HCT116 (cell line): ENCODE measurements around the gene ABCC1. TPM values are rescaled to one million over a fixed set of nuclear protein-coding genes. Genes with fewer than 3 reads are reported as not detected.

Experiments used
- ATAC-seq: fragments of 200-7000 bp; cut with Tn5 transposase; 2 replicates; pipeline ENCODE4 v1.9.1; 2020; ENCODE audit warnings: mild to moderate bottlenecking, moderate library complexity
- BruUV-seq: library from RNA; stranded (reverse); fragments of 400-500 nt; replicated peaks from 2 replicates; lab custom pipeline; 2021; lab: Mats Ljungman, UMichigan
- CTCF ChIA-PET: fragments of 300-600 bp; sonication (Branson Sonifier 250); formaldehyde crosslinking; loops from one replicate; lab custom pipeline; 2021; ENCODE audit warnings: antibody characterized with exemption; lab: Charles Lee
- POLR2A ChIA-PET: fragments of 300-600, 350-600 bp; sonication (Branson Sonifier 250); formaldehyde crosslinking; loops from one replicate; lab custom pipeline; 2021; ENCODE audit warnings: antibody characterized with exemption; lab: Charles Lee
- RAD21 ChIA-PET, 2 experiments: fragments of 300-600 bp; sonication (Branson Sonifier 250); formaldehyde crosslinking; loops; one replicate each; lab custom pipeline; 2023; ENCODE audit warnings: low total read pairs in 2 of 2; ENCODE audit not compliant: uncharacterized antibody in 2 of 2, unreplicated experiment in 2 of 2, low non-redundant PET in 1 of 2; lab: Charles Lee
- DNase-seq: peaks from one replicate; pipeline ENCODE4 v3.0.0-alpha.2; 2010; ENCODE audit warnings: low read depth, low spot score
- H2AFZ ChIP-seq: fragments of 200-600 bp; shearing (Covaris generic), sonication (generic); 2 replicates; pipeline ENCODE4 v1.6.1; 2017; ENCODE audit warnings: low read depth, mixed run types, mixed read lengths, antibody characterized with exemption, low read length; ENCODE audit not compliant: poor library complexity, severe bottlenecking
- H3K27ac ChIP-seq: 2 replicates; pipeline ENCODE4 v1.5.1; 2012; ENCODE audit warnings: low read depth, low read length
- H3K27me3 ChIP-seq: fragments of 200-600 bp; sonication (generic); 2 replicates; pipeline ENCODE4 v1.6.1; 2016; ENCODE audit warnings: mixed run types, low read length, mixed read lengths; ENCODE audit not compliant: insufficient read depth
- H3K36me3 ChIP-seq, 2 experiments: fragments of 200-500 bp in 1 of 2; fragments of 200-600 bp in 1 of 2; sonication (Bioruptor generic) in 1 of 2; sonication (generic) in 1 of 2; 2 replicates each; pipeline versions ENCODE4 v1.5.1 to v1.6.1; 2014 to 2016; ENCODE audit warnings: low read length in 2 of 2, inconsistent platforms in 1 of 2, mixed read lengths in 1 of 2, mixed run types in 1 of 2; ENCODE audit not compliant: insufficient read depth in 2 of 2, control insufficient read depth in 1 of 2
- H3K4me1 ChIP-seq, 2 experiments: fragments of 200-600 bp in 1 of 2; sonication (generic) in 1 of 2; 2 replicates each; pipeline versions ENCODE4 v1.5.1 to v1.6.1; 2012 to 2017; ENCODE audit warnings: low read length in 2 of 2, inconsistent platforms in 1 of 2, mild to moderate bottlenecking in 1 of 2, mixed read lengths in 1 of 2, mixed run types in 1 of 2, moderate library complexity in 1 of 2; ENCODE audit not compliant: insufficient read depth in 2 of 2, control insufficient read depth in 1 of 2
- H3K4me2 ChIP-seq: fragments of 200-600 bp; sonication (generic); 2 replicates; pipeline ENCODE4 v1.6.1; 2017; ENCODE audit warnings: mixed run types, low read length, mixed read lengths
- H3K4me3 ChIP-seq, 2 experiments: fragments of 200-600 bp in 1 of 2; sonication (generic) in 1 of 2; replicated peaks in 1 of 2; 2 replicates each; pipeline ENCODE4 v1.5.1; 2011 to 2016; ENCODE audit warnings: low read length in 2 of 2, control low read depth in 1 of 2, low read depth in 1 of 2, mild to moderate bottlenecking in 1 of 2, mixed read lengths in 1 of 2, mixed run types in 1 of 2
- H3K79me2 ChIP-seq: fragments of 200-600 bp; sonication (generic); 2 replicates; pipeline ENCODE4 v1.6.1; 2017; ENCODE audit warnings: mild to moderate bottlenecking, mixed run types, low read length, moderate library complexity, mixed read lengths; ENCODE audit not compliant: insufficient read depth
- H3K9ac ChIP-seq: fragments of 200-600 bp; sonication (generic); 2 replicates; pipeline ENCODE4 v1.6.1; 2016; ENCODE audit warnings: low read length, mixed read lengths
- H3K9me2 ChIP-seq: fragments of 200-600 bp; sonication (generic), shearing (Covaris generic); 2 replicates; pipeline ENCODE4 v1.6.1; 2017; ENCODE audit warnings: mixed run types, mild to moderate bottlenecking, moderate library complexity; ENCODE audit not compliant: insufficient read depth
- H3K9me3 ChIP-seq, 2 experiments: fragments of 200-500 bp in 1 of 2; fragments of 200-600 bp in 1 of 2; sonication (Bioruptor generic) in 1 of 2; sonication (generic) in 1 of 2; 2 replicates each; pipeline ENCODE4 v1.6.1; 2014 to 2017; ENCODE audit warnings: low read length in 2 of 2, mixed read lengths in 2 of 2, inconsistent platforms in 1 of 2, low read depth in 1 of 2, mild to moderate bottlenecking in 1 of 2, mixed run types in 1 of 2, moderate library complexity in 1 of 2; ENCODE audit not compliant: control insufficient read depth in 1 of 2, insufficient read depth in 1 of 2
- H4K20me1 ChIP-seq: fragments of 200-600 bp; sonication (generic), shearing (Covaris generic); 2 replicates; pipeline ENCODE4 v1.6.1; 2017; ENCODE audit warnings: mixed run types, mild to moderate bottlenecking, moderate library complexity; ENCODE audit not compliant: insufficient read depth
- CEBPB ChIP-seq: IDR thresholded peaks from 2 replicates; pipeline ENCODE4 v1.6.1; 2012; ENCODE audit warnings: low read depth
- EZH2phosphoT487 ChIP-seq: fragments of 200-600 bp; IDR thresholded peaks from 2 replicates; pipeline ENCODE4 v1.6.1; 2018; ENCODE audit warnings: antibody characterized with exemption, borderline replicate concordance
- FOSL1 ChIP-seq: IDR thresholded peaks from 2 replicates; pipeline ENCODE4 v1.6.1; 2012; ENCODE audit warnings: low read depth
- POLR2AphosphoS5 ChIP-seq: IDR thresholded peaks from 2 replicates; pipeline ENCODE4 v1.6.1; 2011; ENCODE audit warnings: mild to moderate bottlenecking, low read depth, low read length, moderate library complexity
- SRF ChIP-seq: IDR thresholded peaks from 2 replicates; pipeline ENCODE4 v1.6.1; 2012; ENCODE audit warnings: low read depth
- YY1 ChIP-seq: IDR thresholded peaks from 2 replicates; pipeline ENCODE4 v1.6.1; 2011; ENCODE audit warnings: low read length, low read depth, moderate library complexity, mild to moderate bottlenecking; ENCODE audit not compliant: insufficient replicate concordance; ENCODE audit errors: extremely low read depth
- ZNF274 ChIP-seq: fragments of 200-500 bp; sonication (Bioruptor generic); IDR thresholded peaks from 2 replicates; pipeline ENCODE4 v1.6.1; 2014; ENCODE audit warnings: mild to moderate bottlenecking, low read depth, low read length, inconsistent platforms
- intact Hi-C: fragments of 100-400 bp; cut with micrococcal nuclease; formaldehyde crosslinking; loops from 2 replicates; pipeline ENCODE4 v1.10.0; 2022
- total RNA-seq: library from RNA; stranded (reverse); gene quantifications from one replicate; pipeline ENCODE4 v1.2.1, GENCODE V29; 2021; ENCODE audit not compliant: unreplicated experiment
- TF ChIP-seq, protein P1 (sequence below): IDR thresholded peaks from 2 replicates; pipeline ENCODE4 v1.6.1; 2012; ENCODE audit warnings: low read depth
- TF ChIP-seq, protein P2 (sequence below), 3 experiments: fragments of 200-600 bp in 1 of 3; sonication (generic) in 1 of 3; IDR thresholded peaks in 2 of 3; conservative IDR thresholded peaks in 1 of 3; 2 replicates each; pipeline ENCODE4 v1.5.1; 2012 to 2017; ENCODE audit warnings: low read depth in 2 of 3, low read length in 2 of 3, antibody characterized with exemption in 1 of 3, borderline replicate concordance in 1 of 3, control low read depth in 1 of 3, mild to moderate bottlenecking in 1 of 3, mixed read lengths in 1 of 3, mixed run types in 1 of 3, moderate library complexity in 1 of 3; ENCODE audit not compliant: insufficient read depth in 1 of 3

Gene ABCC1
- total RNA-seq, 1 experiment from 2014 or later = 61.9 TPM

DNA sequence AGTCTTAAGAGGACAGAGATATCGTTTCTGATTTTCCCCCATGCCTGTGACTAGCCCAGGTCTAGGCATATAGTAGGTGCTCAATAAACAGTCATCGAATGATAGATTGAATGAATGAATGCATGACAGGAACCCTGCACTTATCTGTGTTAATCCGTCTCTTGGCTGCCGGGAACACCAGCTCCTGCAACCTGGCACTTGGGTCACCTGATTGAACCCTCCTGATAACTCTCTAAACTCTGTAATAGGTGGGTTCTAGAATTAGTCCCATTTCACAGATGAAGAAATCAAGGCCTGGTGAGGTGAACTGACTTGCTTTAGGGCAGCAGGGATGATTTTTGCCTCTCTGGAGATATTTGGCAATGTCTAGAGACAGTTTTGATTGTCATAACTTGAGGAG lies 43.7 kb downstream of the ABCC1 start:
- no peak overlapping the region for H2AFZ ChIP-seq
- no peaks in the 10 kb centered on the region for H3K9me2 ChIP-seq
- no peaks in the 10 kb centered on the region for H3K9me3 ChIP-seq
- intact Hi-C loops = no loop called here
- BruUV-seq = no TSS peak
- H3K27me3 ChIP-seq = no peaks in the 10 kb centered on the region
- H3K4me3 ChIP-seq = no peak overlapping the region
- H4K20me1 ChIP-seq = 0 out of 2 replicates have a peak, but pooled peaks cover 5% of the 10 kb centered on the region
- H3K79me2 ChIP-seq = peaks cover 95% of the 10 kb centered on the region
- no peak for DNase-seq
- ChIA-PET CTCF (no interaction called here), RAD21 (no interaction called here), POLR2A (no interaction called here)
- TF ChIP-seq FOSL1 = no peak
- TF ChIP-seq POLR2AphosphoS5 = no peak
- TF ChIP-seq YY1 = no peak
- TF ChIP-seq, protein P1, sequence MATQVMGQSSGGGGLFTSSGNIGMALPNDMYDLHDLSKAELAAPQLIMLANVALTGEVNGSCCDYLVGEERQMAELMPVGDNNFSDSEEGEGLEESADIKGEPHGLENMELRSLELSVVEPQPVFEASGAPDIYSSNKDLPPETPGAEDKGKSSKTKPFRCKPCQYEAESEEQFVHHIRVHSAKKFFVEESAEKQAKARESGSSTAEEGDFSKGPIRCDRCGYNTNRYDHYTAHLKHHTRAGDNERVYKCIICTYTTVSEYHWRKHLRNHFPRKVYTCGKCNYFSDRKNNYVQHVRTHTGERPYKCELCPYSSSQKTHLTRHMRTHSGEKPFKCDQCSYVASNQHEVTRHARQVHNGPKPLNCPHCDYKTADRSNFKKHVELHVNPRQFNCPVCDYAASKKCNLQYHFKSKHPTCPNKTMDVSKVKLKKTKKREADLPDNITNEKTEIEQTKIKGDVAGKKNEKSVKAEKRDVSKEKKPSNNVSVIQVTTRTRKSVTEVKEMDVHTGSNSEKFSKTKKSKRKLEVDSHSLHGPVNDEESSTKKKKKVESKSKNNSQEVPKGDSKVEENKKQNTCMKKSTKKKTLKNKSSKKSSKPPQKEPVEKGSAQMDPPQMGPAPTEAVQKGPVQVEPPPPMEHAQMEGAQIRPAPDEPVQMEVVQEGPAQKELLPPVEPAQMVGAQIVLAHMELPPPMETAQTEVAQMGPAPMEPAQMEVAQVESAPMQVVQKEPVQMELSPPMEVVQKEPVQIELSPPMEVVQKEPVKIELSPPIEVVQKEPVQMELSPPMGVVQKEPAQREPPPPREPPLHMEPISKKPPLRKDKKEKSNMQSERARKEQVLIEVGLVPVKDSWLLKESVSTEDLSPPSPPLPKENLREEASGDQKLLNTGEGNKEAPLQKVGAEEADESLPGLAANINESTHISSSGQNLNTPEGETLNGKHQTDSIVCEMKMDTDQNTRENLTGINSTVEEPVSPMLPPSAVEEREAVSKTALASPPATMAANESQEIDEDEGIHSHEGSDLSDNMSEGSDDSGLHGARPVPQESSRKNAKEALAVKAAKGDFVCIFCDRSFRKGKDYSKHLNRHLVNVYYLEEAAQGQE = no peak
- TF ChIP-seq CEBPB = no peak
- TF ChIP-seq EZH2phosphoT487 = no peak
- no peak for TF ChIP-seq SRF
- no peak for TF ChIP-seq ZNF274
- TF ChIP-seq, protein P2, sequence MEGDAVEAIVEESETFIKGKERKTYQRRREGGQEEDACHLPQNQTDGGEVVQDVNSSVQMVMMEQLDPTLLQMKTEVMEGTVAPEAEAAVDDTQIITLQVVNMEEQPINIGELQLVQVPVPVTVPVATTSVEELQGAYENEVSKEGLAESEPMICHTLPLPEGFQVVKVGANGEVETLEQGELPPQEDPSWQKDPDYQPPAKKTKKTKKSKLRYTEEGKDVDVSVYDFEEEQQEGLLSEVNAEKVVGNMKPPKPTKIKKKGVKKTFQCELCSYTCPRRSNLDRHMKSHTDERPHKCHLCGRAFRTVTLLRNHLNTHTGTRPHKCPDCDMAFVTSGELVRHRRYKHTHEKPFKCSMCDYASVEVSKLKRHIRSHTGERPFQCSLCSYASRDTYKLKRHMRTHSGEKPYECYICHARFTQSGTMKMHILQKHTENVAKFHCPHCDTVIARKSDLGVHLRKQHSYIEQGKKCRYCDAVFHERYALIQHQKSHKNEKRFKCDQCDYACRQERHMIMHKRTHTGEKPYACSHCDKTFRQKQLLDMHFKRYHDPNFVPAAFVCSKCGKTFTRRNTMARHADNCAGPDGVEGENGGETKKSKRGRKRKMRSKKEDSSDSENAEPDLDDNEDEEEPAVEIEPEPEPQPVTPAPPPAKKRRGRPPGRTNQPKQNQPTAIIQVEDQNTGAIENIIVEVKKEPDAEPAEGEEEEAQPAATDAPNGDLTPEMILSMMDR (IDR thresholded peaks at IDR 0.05 in 2 of 3, conservative IDR thresholded peaks at IDR 0.05 in 1 of 3; ENCODE audit: borderline replicate concordance in 1 of 3, insufficient read depth in 1 of 3, low read depth in 2 of 3, low read length in 2 of 3) = no peak
- no peaks in the 10 kb centered on the region for H3K36me3 ChIP-seq
- H3K4me2 ChIP-seq = no peak overlapping the region
- H3K4me1 ChIP-seq = peaks cover 60 to 82% of the 10 kb centered on the region in 2 experiments
- no peak overlapping the region for H3K9ac ChIP-seq
- H3K27ac ChIP-seq = no peak overlapping the region
- no peak for ATAC-seq
